ENCODE measurements around the gene DNAJB2. TPM values are rescaled to one million over a fixed set of nuclear protein-coding genes. Genes with fewer than 3 reads are reported as not detected.
"Not testable (repeated sequence)": the region's sequence is repeated elsewhere in the genome, so short reads cannot be mapped to it uniquely, and the experiment has no call there.

DNAJB2 gene
- total RNA-seq, 2 donors from 2014 or later, result 43.7 to 63.6 TPM

DNA sequence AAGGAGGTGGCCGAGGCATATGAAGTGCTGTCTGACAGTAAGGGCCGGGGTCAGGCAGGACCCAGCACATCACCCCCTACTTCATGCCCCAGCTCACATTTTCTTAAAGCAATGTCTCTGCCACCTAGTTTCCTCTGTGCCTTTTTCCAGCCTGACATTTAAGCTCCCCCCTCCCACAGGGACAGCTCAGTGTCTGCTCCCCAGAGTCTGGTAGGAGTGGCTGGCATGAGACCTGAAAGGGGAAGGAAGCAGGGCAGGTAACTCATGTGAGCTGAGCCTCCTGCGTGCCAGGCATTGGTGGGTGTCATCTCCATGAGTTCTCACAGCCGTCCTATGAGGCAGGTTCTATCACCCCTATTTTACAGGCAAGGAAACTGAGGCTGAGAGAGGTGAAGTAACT is 1.5 kb downstream of the DNAJB2 start:
- DNase-seq, result no peak
- intact Hi-C loops (cut with DNase I), result no loop called here

DNA sequence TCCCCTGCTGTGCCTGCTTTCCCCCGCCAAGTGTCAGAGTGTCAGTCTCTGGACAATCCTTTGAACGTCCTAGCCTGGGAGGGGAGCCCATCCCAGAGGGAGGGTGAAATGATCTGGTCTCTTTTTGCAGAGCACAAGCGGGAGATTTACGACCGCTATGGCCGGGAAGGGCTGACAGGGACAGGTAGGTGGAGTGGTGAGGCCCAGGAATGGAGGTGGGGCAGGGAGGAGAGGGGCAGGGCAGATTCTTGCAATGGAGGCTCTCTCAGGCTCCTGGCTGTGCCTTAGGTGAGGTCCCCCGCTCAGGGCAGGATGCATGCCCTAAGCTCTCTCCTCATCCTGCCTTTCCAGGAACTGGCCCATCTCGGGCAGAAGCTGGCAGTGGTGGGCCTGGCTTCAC is 2.4 kb downstream of the DNAJB2 start:
- intact Hi-C loops (cut with DNase I), result no loop called here
- no peak for ATAC-seq
- no peak for DNase-seq

More for the DNA sequence above, 1.5 kb downstream of the DNAJB2 start:
- no peak for ATAC-seq

DNA sequence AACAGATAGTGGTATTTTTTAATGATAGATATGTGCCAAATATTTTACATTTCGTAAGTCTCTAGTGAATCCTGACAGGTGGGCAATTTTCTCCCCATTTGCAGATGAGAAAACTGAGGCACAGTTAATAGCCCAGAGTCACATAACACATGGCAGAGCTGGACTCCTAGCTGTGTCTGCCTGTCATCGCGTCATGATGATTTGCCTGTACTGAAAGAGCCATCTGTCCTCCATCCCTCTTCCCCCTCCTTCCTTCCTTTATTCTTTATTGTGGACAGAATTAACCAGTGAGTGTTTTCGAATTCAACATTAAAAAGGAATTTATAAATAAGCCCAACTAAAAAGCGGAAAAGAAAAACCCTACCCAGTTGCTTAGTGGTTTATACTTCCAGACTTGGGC is 3.2 kb downstream of the DNAJB2 start:
- intact Hi-C loops (cut with DNase I), result no loop called here
- no peak for ATAC-seq
- DNase-seq, result no peak

DNA sequence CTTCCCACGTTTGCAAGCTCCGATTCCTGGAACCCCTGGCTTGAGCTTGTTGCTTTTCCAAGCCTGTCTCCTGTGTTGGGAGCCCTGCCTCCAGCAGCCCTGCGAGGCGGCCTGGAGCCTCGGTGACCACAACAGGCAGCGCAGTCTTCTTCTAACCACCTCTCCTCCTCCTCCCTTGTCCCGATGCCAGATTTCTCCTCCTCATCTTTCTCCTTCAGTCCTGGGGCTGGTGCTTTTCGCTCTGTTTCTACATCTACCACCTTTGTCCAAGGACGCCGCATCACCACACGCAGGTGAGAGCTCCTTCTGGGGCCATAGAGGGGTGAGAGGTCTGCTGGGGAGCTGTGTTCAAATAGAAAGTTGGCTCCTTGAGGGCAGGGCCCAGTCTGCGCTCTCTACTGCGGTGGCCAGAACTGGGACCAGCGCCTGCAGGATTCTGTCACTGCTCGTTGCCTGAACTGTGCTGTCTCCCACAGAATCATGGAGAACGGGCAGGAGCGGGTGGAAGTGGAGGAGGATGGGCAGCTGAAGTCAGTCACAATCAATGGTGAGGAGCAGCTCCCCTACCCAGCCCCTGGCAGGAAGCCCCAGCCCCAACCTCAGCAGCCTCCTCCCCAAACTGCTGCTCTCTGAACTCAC is 3.9 kb downstream of the DNAJB2 start:
- ATAC-seq, result no peak
- DNase-seq, result no peak
- intact Hi-C loops (cut with DNase I), result no loop called here

DNA sequence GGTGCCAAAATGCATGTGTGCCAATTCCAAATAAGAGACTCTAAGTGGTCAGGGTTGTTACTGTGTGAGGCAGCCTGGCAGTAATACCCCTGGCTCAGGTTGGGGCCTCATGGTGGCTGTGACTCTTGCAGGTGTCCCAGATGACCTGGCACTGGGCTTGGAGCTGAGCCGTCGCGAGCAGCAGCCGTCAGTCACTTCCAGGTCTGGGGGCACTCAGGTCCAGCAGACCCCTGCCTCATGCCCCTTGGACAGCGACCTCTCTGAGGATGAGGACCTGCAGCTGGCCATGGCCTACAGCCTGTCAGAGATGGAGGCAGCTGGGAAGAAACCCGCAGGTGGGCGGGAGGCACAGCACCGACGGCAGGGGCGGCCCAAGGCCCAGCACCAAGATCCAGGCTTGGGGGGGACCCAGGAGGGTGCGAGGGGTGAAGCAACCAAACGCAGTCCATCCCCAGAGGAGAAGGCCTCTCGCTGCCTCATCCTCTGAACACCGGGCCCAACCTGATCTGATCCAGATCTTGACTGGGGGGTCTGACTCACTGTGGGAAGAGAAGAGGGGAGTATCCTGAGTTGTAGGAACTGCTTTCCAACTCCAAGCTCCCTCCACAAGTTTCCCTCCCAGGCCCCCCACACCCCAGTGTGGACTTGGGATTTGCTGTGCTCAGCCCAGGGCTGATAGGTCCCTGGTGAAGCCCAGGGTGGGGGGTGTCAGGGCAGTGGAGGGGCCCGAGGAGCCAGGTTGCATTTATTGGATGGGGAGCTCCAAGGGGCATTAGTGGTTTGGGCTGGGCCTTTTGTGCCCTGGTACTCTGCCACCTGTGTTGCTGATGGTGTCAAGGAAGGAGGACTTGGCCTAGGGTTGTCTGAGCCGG is 5.6 kb downstream of the DNAJB2 start:
- no peak for DNase-seq
- no peak for ATAC-seq
- intact Hi-C loops (cut with DNase I), result no loop called here

DNA sequence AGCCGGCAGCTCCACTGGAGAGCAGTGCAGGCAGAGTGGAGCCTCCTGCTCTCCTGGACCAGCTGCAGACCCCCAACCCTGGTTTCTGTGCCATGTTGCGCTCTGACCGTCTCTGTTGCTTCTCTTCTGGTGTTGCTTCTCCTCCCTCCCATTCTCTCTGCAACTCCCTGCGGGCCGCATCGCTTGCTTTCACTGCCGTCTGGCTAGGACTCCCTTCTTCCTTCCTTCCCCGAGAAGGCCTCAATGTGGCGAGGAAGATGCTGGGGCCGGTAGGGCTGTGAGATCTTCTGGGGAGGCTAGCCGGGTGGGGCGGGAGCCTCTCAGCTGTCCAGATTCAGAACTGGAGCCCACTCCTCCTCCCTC is 6.2 kb downstream of the DNAJB2 start:
- DNase-seq, result no peak
- intact Hi-C loops (cut with DNase I), result no loop called here
- no peak for ATAC-seq

DNA sequence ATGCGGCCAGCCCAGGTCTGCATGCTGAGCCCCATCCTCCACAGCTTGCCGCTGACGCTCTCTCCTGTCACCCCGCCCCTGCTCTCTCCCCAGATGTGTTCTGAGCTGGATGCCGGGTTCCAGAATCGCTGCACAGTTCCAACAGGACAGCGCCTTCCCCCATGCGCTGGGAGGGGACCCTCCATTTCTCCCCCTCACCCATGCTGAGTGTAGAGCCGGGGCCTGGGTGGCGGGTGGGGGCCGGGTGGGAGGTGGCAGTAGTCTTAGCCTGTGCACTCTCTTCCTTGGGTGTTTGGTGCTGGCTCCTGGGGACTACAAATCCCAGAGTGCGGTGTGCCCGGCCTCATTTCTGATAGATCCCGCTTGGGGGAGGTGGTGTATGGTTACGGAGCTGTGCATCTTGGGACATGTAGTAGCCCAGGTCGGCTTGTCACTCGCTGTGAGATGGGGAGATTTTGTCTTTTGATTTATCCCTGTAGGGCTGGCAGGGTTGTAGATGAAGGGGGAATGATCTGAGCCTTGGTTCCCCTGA is 6.8 kb downstream of the DNAJB2 start:
- DNase-seq, result no peak
- ATAC-seq, result peak; percentile 10 to 64
- intact Hi-C loops (cut with DNase I), result no loop called here

DNA sequence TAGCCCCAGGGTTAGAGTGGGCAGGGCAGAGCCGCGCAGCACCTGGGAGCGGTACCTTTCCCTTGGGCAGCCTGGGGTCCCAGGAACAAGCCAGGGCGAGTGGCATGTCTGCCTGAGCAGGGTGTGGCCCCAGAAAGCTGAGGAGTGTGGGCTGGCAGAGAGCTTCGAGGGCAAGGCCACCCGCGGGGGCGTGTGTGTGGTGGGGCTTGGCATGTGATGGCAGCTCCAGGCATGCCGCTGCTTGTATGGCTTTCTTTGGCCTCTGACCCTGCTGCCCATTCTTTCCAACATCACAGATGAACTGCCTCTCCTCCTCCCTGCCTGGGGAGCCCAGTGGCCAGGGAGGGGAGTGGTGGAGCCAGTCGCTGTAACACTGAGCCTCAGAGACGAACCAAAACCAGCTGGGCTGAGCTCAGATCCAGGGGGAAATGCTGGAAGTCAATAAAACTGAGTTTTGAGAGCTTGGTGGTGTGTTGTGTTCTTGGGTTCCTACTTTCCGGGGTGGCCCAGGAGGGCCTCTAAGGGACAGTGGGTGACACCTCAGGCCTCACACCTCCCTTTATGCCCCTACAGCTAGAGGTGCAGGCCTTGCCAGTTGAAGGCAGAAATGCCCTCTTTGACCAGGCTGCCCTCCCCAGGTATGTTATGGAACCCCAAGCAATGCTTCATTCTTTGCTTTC is 7.4 kb downstream of the DNAJB2 start:
- ATAC-seq (no peak), DNase-seq (no peak)
- intact Hi-C loops (cut with DNase I), result no loop called here

DNA sequence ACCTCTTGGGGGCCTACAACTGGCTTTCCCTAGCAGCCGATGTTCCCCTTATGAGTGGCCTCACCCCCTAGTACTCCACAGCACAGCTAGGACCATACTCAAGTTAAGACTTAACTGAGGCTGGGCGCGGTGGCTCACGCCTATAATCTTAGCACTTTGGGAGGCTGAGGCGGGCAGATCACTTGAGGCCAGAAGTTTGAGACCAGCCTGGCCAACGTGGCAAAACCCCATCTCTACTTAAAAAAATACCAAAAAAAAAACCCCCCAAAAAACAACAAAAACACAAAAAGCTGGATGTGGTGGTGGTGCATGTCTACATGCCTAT is 7.9 kb downstream of the DNAJB2 start:
- ATAC-seq; DNase-seq; intact Hi-C loops (cut with DNase I): not testable (repeated sequence)

DNA sequence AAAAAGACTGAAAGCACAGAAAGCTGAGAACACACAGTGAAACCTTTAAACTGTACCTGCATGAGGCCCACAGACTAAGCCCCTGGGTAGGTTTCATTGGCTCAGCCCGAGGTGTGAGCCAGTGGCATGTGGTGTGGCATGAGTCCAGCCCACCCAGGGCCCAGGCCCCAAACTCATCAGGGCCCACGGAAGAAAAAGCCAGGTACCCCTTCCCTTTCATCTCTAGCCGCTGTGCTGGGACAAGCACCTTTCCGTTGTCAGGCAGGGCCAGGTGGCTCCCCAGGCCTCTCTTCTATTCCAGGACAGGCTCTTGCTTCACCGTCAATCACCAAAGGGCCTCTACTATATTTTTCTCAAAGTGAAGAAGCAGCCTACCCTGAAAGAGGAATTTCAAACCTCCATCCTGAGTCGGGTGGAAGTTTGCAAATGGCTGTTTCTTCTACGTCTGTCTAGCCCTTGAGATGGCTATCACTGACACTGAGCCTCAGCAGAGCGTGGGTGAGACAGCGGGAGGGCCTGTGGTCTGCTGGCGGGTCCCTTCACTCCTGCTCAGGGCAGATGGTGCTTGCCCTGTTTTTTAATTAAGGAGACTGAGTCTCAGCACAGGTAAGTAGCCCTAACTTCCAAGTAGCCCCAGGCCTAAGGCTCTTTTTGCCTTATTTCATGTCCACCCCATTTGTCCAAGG is 8.6 kb downstream of the DNAJB2 start:
- DNase-seq (no peak), ATAC-seq (no peak)
- intact Hi-C loops (cut with DNase I), result no loop called here

DNA sequence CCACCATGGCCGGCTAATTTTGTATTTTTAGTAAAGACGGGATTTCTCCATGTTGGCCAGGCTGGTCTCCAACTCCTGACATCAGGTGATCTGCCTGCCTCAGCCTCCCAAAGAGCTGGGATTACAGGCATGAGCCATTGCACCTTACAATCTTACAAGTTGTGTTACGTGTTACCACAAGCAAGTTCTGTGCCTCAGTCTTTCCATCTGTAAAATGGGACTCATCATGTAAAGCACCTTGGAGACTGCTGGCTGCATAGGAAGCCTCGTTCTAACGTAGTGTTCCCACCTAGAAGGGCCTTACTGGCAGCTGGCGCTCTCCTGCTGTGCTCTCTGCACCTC is 10.0 kb downstream of the DNAJB2 start:
- DNase-seq (no peak), ATAC-seq (no peak)
- intact Hi-C loops (cut with DNase I), result no loop called here

DNA sequence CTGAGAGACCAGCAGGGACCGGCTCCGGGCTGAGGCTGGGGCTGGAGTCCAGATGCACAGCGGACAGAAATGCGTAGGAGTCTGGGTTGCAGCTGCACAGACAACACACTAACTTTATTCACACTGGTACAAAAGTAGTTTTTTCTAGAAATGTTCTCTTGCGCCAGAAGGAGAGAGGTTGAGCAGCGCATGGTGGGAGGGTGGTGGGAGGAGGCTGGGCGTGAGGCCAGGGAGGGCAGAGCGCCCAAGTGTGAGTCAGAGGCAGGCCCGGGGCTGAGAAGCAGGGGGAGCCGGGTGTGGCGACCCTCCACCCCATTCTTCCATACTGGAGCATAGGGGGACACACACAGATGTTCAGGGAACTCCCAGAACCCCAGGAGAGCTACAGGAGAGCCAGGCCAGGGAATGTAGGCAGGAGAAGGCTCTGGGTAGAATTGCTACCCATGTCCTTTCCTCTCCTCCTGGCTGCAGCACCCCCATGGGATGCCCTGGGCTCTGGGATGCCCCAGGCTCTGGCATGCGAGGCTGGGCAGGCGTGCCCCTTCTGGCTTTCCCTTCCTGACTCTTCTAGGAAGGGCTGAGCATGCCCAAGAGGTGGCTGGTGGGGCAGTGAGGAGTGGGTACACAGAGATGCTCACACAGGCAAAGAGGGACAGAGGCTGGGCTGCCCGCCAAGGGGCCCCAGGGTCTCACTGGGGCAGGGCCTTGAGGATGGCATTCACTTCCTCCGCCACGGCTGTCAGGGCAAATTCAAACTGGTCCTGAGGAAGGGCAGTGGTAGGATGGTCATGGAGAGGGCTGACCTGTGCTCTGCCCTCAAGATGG is 10.6 kb downstream of the DNAJB2 start:
- intact Hi-C loops (cut with DNase I), result loop anchor here in 1 of 2 donors (10.0 kb wide), 1 partner anchor 45 kb away; the partner anchor contains the start of genes GLB1L and STK16
- peak; percentile 69 to 78 for ATAC-seq
- DNase-seq, result peak; percentile 73

DNA sequence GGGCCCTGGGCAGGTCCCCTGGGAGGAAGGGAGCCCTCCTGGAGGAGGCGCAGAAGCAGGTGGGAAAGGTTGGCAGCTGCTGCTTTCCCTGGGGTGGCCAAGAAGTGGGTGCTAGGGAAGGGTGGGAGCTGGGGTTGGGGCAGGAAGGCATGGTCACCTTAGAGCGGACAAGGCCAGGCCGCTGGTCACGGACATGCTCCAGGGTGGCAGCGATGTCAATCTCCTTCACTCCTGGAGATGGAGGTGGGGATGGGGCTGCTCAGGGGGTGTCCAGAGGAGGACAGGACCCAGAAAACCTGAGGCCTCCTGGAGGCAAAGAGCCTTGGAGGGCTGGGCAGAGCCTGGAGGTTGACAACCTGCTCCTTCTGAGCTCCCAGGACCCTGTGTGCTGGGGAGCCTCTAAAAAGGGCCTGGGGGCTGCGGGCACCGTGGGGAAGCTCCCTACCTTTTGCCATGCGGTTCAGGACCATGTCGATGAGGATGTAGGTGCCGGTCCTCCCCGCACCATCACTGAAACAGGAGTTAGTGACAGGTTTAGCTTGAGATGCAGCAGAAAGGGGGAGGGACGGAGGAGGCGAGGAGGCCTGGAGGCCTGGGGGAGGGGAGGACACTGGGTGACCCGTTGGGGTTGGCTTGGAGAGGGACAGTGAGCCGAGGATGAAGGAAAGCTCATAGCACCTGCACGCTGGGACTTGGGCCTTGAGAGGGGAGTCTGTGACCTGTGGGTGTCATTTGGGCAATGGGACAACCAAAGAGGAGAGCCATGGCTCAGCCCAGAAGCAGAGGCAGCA is 11.4 kb downstream of the DNAJB2 start:
- ATAC-seq (no peak), DNase-seq (no peak)
- intact Hi-C loops (cut with DNase I), result loop anchor here in 1 of 2 donors (10.0 kb wide), 1 partner anchor 46 kb away; the partner anchor contains the start of genes GLB1L and STK16

DNA sequence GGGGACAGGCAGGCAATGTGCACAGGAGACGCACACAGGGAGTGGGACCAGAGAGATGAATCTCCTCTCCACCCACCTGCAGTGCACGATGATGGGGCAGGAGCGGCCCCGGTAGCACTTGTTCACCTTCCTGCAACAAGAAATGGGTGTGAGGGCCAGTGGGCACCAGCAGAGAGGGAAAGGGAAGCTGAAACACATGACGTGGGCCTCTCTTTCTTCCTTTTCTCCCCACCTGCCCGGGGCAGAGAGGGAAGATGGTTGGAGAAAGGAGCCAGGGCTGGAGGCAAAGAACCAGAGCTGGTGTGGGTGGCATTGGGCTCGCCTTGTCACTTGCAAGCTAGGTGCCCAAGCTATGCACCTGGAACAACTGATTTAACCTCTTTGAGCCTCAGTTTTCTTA is 12.2 kb downstream of the DNAJB2 start:
- intact Hi-C loops (cut with DNase I), result loop anchor here in 1 of 2 donors (10.0 kb wide), 1 partner anchor 47 kb away; the partner anchor contains the start of genes GLB1L and STK16
- DNase-seq, result no peak
- ATAC-seq, result no peak

DNA sequence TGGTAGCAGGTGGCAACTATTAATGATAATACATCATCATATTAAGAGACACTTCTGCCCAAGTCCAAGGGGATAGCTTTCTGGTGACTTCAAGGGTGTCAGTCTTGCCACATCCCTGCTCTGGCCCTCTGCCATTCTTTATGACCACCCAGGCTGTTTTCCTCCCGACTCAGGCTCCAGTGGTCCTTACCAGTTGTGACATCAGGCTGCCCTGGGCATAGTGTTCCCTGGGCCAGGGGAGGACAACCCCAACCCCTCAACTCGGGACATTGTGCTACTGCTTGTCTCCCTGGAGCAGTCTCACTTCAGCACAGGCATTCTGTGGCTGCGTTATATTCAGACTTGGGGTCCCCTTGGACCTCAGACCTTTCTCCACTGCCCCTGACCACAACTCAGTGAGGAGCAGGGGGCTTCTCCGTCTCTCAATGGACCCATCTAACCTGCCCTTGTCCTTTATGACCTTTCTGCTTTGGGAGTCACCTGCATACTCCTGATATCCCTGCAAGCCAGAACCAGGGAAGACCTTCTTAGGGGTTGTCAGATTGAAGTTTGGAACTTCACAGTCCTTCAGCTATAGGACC is 12.8 kb downstream of the DNAJB2 start:
- intact Hi-C loops (cut with DNase I), result loop anchor here in 1 of 2 donors (10.0 kb wide), 1 partner anchor 47 kb away; the partner anchor contains the start of genes GLB1L and STK16
- ATAC-seq (no peak), DNase-seq (no peak)

DNA sequence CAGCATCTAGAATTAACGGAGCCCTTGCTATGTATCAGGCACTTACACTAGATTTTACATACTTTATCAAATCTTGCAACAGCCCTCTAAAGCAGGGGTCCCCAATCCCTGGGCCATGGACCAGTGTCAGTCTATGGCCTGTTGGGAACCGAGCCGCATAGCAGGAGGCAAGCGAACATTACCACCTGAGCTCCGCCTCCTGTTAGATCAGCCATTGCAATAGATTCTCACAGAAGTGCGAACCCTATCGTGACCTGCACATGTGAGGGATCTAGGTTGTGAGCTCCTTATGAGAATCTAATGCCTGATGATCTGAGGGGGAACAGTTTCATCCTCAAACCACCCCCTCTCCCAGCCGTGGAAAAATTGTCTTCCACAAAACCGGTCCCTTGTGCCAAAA is 13.4 kb downstream of the DNAJB2 start:
- intact Hi-C loops (cut with DNase I), result loop anchor here in 1 of 2 donors (10.0 kb wide), 1 partner anchor 48 kb away; the partner anchor contains the start of genes GLB1L and STK16
- no peak for ATAC-seq
- DNase-seq, result no peak

DNA sequence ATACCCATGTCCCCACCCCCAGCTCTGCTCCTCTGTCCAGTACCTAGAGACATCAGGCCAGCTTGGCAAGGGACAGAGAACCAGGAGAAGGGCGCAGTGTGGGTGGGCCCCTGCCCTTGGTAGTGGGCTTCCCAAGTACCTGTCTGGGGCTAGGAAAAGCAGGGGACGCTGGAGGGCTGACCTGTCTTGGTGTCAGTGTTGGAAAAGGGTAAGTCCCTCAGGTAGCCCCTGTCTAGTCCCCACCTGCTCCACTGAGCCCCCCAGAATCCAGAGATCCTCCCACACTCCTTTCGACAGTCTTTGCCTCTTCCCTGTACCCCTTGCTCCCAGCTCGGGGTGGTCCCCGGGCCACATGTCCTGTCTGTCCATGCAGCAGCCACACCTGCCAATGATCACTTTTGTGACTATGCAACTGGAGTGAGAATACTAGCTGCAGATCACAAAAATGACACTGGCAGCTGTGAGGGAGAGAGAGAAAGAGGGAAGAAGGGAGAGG is 14.6 kb downstream of the DNAJB2 start:
- intact Hi-C loops (cut with DNase I), result loop anchor here (2.0 to 10.0 kb wide), 2 partner anchors 15 to 49 kb away; partner anchors contain the start of genes DNAJB2 (in 1 of the 2), GLB1L (in 1 of the 2) and STK16 (in 1 of the 2)
- ATAC-seq (no peak), DNase-seq (no peak)

Measured in left cardiac atrium (tissue), 4 donors.